Measurements from ENCODE around the gene ABR. TPM values are rescaled to one million over a fixed set of nuclear protein-coding genes. Genes with fewer than 3 reads are reported as not detected.

The ABR gene
- total RNA-seq, 1 donor from 2014 or later = 63.6 TPM

- Mint-ChIP-seq H3K4me1 (ENCODE audit: unreplicated experiment) (peaks cover 3% of the 10 kb centered on the region), H3K27me3 (no peaks in the 10 kb centered on the region), H3K9me3 (no peaks in the 10 kb centered on the region), H3K4me3 (no peak overlapping the region), H3K36me3 (no peaks in the 10 kb centered on the region), H3K27ac (no peak overlapping the region)
- TF ChIP-seq, protein P1, sequence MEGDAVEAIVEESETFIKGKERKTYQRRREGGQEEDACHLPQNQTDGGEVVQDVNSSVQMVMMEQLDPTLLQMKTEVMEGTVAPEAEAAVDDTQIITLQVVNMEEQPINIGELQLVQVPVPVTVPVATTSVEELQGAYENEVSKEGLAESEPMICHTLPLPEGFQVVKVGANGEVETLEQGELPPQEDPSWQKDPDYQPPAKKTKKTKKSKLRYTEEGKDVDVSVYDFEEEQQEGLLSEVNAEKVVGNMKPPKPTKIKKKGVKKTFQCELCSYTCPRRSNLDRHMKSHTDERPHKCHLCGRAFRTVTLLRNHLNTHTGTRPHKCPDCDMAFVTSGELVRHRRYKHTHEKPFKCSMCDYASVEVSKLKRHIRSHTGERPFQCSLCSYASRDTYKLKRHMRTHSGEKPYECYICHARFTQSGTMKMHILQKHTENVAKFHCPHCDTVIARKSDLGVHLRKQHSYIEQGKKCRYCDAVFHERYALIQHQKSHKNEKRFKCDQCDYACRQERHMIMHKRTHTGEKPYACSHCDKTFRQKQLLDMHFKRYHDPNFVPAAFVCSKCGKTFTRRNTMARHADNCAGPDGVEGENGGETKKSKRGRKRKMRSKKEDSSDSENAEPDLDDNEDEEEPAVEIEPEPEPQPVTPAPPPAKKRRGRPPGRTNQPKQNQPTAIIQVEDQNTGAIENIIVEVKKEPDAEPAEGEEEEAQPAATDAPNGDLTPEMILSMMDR (conservative IDR thresholded peaks at IDR 0.05) = no peak
- no peak for DNase-seq (ENCODE audit: extremely low spot score, unreplicated experiment)
These were observed 186.8 kb downstream of the ABR start for GRCh38 chr17:992933-993332.

- H3K27ac Mint-ChIP-seq = no peak overlapping the region
- no peak for DNase-seq (ENCODE audit: extremely low spot score, unreplicated experiment)
- H3K27me3 Mint-ChIP-seq = no peaks in the 10 kb centered on the region
- no peaks in the 10 kb centered on the region for H3K9me3 Mint-ChIP-seq
- no peaks in the 10 kb centered on the region for H3K36me3 Mint-ChIP-seq
- H3K4me1 Mint-ChIP-seq (ENCODE audit: unreplicated experiment) = no peaks in the 10 kb centered on the region
- H3K4me3 Mint-ChIP-seq = no peak overlapping the region
- TF ChIP-seq, protein P1 (conservative IDR thresholded peaks at IDR 0.05) = no peak
These were observed 191.2 kb downstream of the ABR start for GRCh38 chr17:988561-988960.

DNA sequence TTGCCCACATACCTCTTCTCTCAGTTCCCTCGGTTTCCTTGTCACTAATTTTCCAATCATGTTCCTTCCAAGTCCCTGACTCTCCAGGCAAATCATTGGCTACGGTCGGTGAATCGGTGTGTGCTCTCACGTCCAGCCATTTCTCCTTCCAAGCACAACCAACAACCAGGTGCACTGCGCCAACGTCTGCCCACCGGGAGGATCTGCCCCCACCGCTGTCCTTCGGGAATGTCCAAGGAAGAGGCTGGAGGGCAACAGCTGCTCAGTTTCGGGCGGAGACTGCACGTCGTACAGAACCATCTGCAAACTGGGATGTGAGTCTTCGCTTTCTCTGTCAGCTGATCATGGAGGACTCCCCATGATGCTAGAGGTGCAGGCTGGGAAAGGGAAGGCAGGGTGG lies 191.8 kb downstream of the ABR start:
- H3K9me3 Mint-ChIP-seq = no peaks in the 10 kb centered on the region
- TF ChIP-seq, protein P1 (conservative IDR thresholded peaks at IDR 0.05) = no peak
- H3K36me3 Mint-ChIP-seq = no peaks in the 10 kb centered on the region
- no peaks in the 10 kb centered on the region for H3K27me3 Mint-ChIP-seq
- no peaks in the 10 kb centered on the region for H3K4me1 Mint-ChIP-seq (ENCODE audit: unreplicated experiment)
- DNase-seq (ENCODE audit: extremely low spot score, unreplicated experiment) = no peak
- no peak overlapping the region for H3K27ac Mint-ChIP-seq
- no peak overlapping the region for H3K4me3 Mint-ChIP-seq

GRCh38 chr17:986322-986929 lies 193.4 kb downstream of the ABR start:
- no peak for DNase-seq (ENCODE audit: extremely low spot score, unreplicated experiment)
- H3K36me3 Mint-ChIP-seq = no peaks in the 10 kb centered on the region
- H3K9me3 Mint-ChIP-seq = no peaks in the 10 kb centered on the region
- H3K27ac Mint-ChIP-seq = no peak overlapping the region
- TF ChIP-seq, protein P1 (conservative IDR thresholded peaks at IDR 0.05) = no peak
- no peak overlapping the region for H3K4me3 Mint-ChIP-seq
- no peaks in the 10 kb centered on the region for H3K4me1 Mint-ChIP-seq (ENCODE audit: unreplicated experiment)
- H3K27me3 Mint-ChIP-seq = no peaks in the 10 kb centered on the region

GRCh38 chr17:983921-984320 lies 195.9 kb downstream of the ABR start:
- TF ChIP-seq, protein P1 (conservative IDR thresholded peaks at IDR 0.05) = no peak
- no peaks in the 10 kb centered on the region for H3K27me3 Mint-ChIP-seq
- H3K4me3 Mint-ChIP-seq = no peak overlapping the region
- H3K27ac Mint-ChIP-seq = no peak overlapping the region
- no peak for DNase-seq (ENCODE audit: extremely low spot score, unreplicated experiment)
- no peaks in the 10 kb centered on the region for H3K9me3 Mint-ChIP-seq
- H3K36me3 Mint-ChIP-seq = no peaks in the 10 kb centered on the region
- peaks cover 10% of the 10 kb centered on the region for H3K4me1 Mint-ChIP-seq (ENCODE audit: unreplicated experiment)

- Mint-ChIP-seq H3K27me3 (no peaks in the 10 kb centered on the region), H3K9me3 (no peaks in the 10 kb centered on the region), H3K36me3 (no peaks in the 10 kb centered on the region), H3K27ac (peak overlapping the region; percentile 95), H3K4me1 (ENCODE audit: unreplicated experiment) (peaks cover 27% of the 10 kb centered on the region), H3K4me3 (peak overlapping the region; percentile 89)
- no peak for DNase-seq (ENCODE audit: extremely low spot score, unreplicated experiment)
- TF ChIP-seq, protein P1 (conservative IDR thresholded peaks at IDR 0.05) = peak; percentile 5
These were observed 198.5 kb downstream of the ABR start for GRCh38 chr17:981292-981658.

All from type B pancreatic cell (in vitro differentiated cells).